RWPE1 (cell line): ENCODE results near the gene TTC32.
"Not testable (repeated sequence)": the region's sequence is repeated elsewhere in the genome, so short reads cannot be mapped to it uniquely, and the experiment has no call there.

Experiments
- CTCF ChIA-PET: fragments of 350-600 bp; sonication (Branson Sonifier 250); formaldehyde crosslinking; extraction: SDS; loops from one replicate; lab custom pipeline; 2021; lab: Yijun Ruan, JAX
- POLR2A ChIA-PET: fragments of 400-600 bp; formaldehyde crosslinking; extraction: SDS; loops from one replicate; lab custom pipeline; 2020; ENCODE audit warnings: antibody characterized with exemption; ENCODE audit not compliant: low non-redundant PET; lab: Yijun Ruan, JAX
- DNase-seq: peaks from one replicate; pipeline ENCODE4 v3.0.0; 2012; ENCODE audit warnings: low spot score
- H3K27ac ChIP-seq: fragments of 450-650 bp; 2 replicates; pipeline ENCODE4 v1.5.1; 2017
- TF ChIP-seq, protein P1 (sequence below): fragments of 450-650 bp; conservative IDR thresholded peaks from 2 replicates; pipeline ENCODE4 v1.5.1; 2017; ENCODE audit warnings: low read depth, mild to moderate bottlenecking

TTC32 gene

DNA sequence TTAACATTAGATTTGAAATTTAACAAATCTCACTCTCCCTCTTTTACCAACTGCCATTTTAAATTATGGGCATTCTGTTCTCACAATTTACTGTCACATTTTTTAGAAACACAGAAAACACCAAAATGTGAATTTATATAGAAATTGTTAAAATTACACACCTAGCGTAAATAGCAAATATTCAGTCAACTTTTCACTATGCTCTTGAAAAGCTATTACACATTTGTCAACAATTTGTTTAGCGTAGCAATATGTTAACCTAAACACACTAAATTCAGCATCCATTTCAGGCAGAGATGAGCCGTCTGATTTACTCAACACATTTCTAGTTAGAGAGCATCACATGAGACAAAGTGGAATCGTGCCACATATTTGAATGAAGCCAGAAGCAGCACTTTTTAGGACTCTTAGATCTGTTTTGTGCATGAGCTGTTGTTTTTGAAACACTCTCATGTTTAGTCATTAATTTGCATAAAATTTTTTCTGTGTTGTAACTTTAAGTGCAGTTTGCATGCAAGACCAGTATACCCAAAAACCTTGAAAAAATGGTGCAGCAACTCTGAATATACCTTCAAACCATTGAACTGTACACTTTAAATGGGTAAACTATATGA is 8.2 kb downstream of the TTC32 start:
- ChIA-PET CTCF (no interaction called here), POLR2A (no interaction called here)
- no peak for DNase-seq
- H3K27ac ChIP-seq, result no peak overlapping the region
- TF ChIP-seq, protein P1, sequence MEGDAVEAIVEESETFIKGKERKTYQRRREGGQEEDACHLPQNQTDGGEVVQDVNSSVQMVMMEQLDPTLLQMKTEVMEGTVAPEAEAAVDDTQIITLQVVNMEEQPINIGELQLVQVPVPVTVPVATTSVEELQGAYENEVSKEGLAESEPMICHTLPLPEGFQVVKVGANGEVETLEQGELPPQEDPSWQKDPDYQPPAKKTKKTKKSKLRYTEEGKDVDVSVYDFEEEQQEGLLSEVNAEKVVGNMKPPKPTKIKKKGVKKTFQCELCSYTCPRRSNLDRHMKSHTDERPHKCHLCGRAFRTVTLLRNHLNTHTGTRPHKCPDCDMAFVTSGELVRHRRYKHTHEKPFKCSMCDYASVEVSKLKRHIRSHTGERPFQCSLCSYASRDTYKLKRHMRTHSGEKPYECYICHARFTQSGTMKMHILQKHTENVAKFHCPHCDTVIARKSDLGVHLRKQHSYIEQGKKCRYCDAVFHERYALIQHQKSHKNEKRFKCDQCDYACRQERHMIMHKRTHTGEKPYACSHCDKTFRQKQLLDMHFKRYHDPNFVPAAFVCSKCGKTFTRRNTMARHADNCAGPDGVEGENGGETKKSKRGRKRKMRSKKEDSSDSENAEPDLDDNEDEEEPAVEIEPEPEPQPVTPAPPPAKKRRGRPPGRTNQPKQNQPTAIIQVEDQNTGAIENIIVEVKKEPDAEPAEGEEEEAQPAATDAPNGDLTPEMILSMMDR, result no peak

DNA sequence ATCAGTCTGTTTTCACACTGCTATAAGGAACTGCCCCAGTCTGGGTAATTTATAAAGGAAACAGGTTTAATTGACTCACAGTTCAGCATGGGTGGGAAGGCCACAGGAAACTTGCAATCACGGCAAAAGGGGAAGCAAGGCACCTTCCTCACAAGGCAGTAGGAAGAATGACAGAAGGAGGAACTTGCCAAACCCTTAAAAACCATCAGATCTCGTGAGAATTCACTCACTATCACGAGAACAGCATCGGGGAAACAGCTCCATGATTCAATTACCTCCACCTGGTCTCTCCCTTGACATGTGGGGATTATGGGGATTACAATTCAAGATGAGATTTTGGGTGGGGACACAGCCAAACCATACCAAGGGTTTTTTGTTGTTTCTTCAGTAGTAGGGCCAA is 9.8 kb downstream of the TTC32 start:
- POLR2A ChIA-PET, CTCF ChIA-PET, H3K27ac ChIP-seq, DNase-seq: not testable (repeated sequence)

DNA sequence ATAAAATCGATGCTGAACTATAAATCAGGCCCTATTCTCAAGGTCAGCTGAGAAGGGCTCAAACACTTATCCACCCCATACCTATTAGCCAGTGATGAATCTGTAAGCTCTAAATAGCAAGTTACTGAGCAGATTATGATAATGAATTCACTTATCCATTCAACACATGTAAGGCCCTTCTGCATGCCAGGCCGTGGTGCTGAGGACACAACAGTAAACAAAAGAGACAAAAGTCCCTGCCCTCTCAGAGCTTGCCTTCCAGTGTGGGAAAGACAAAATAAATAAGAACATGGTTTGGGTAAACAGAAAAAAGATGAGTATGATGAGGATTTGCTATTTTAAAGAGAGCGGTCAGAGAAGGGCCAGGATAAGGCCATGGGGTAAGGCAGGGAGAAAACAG is 11.7 kb downstream of the TTC32 start:
- H3K27ac ChIP-seq, result no peak overlapping the region
- ChIA-PET CTCF (no interaction called here), POLR2A (no interaction called here)
- TF ChIP-seq, protein P1, result no peak
- DNase-seq, result no peak

DNA sequence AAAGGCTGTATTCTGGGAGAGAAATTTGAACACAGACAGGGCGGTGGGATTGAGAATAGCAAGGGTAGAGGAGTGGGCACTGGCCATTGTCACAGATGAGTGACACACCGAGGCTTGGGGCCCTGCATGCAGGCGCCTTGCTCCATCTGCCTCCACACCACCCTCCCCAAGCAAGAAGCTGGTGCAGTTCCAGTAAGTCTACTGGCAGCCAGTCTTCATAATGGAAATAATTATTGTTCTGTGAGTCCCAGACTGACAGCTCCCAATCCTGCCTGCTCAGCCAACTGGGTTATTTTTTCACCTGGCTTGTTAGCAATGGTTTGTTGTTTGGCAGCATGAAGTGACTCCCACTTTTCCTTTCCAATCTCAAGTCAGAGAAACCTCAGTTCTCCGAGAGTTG is 13.0 kb downstream of the TTC32 start:
- ChIA-PET CTCF (interaction anchor here (0.6 to 0.7 kb wide), 2 partner anchors 127 to 1493 kb away, joined by 3 read pairs; no protein-coding TSS in a partner anchor), POLR2A (no interaction called here)
- no peak for DNase-seq
- TF ChIP-seq, protein P1, result no peak
- no peak overlapping the region for H3K27ac ChIP-seq

GRCh38 chr2:19887510-19887909 is 14.3 kb downstream of the TTC32 start:
- no peak overlapping the region for H3K27ac ChIP-seq
- ChIA-PET POLR2A (no interaction called here), CTCF (interaction anchor here (0.9 kb wide), 1 partner anchor 77 kb away, joined by 3 read pairs; no protein-coding TSS in a partner anchor)
- TF ChIP-seq, protein P1, result no peak
- DNase-seq, result no peak

- ChIA-PET CTCF (interaction anchor here (0.7 kb wide), 1 partner anchor 1499 kb away, joined by 3 read pairs; no protein-coding TSS in a partner anchor), POLR2A (no interaction called here)
- H3K27ac ChIP-seq, result no peak overlapping the region
- no peak for DNase-seq
- TF ChIP-seq, protein P1, result no peak
Observed at GRCh38 chr2:19886261-19886660, 15.5 kb downstream of the TTC32 start.

DNA sequence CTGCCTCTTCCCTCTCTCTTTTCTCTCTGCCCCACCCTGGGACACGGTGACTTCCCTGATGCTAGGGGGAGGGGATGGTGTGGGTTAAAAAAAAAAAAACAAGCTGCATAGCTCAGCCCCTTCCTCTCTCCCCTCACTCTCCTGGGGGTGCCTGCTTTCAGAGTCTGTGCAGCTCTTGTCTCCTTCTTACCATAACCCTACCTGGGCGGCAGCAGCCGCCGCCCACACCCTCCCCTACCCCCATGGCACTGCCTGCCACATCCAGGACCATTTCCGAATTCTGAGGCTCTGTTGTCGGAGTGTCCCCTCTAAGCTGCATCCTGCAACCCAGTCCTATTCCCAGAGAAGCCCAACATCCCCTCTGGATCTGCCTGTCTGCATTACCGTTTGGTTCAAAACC is 16.0 kb downstream of the TTC32 start:
- ChIA-PET POLR2A (no interaction called here), CTCF (no interaction called here)
- DNase-seq, result no peak
- TF ChIP-seq, protein P1, result no peak
- no peak overlapping the region for H3K27ac ChIP-seq
